ENCODE data around the gene CCDC102A.

The CCDC102A gene

GRCh38 chr16:57474671-57475661 lies 61.4 kb downstream of the CCDC102A start:
- Histone ChIP-seq H3K27ac (ENCODE audit: low read length) (no peak overlapping the region), H3K36me3 (ENCODE audit: control insufficient read depth in 2 of 2, insufficient read depth in 2 of 2, low read length in 2 of 2) (peaks cover 31 to 33% of the 10 kb centered on the region in 2 donors), H3K9ac (ENCODE audit: low read length in 2 of 2) (no peak overlapping the region), H3K9me3 (ENCODE audit: control insufficient read depth in 2 of 2, low read length in 2 of 2) (no peaks in the 10 kb centered on the region), H3K27me3 (ENCODE audit: control insufficient read depth in 1 of 2, insufficient read depth in 2 of 2, low read length in 2 of 2) (no peaks in the 10 kb centered on the region), H3K4me1 (ENCODE audit: control insufficient read depth, insufficient read depth, low read length) (peaks cover 26% of the 10 kb centered on the region), H3K4me3 (ENCODE audit: low read length in 2 of 2) (no peak overlapping the region)

GRCh38 chr16:57473906-57474305 lies 62.5 kb downstream of the CCDC102A start:
- Histone ChIP-seq H3K4me1 (ENCODE audit: control insufficient read depth, insufficient read depth, low read length) (peaks cover 19% of the 10 kb centered on the region), H3K27ac (ENCODE audit: low read length) (no peak overlapping the region), H3K27me3 (ENCODE audit: control insufficient read depth in 1 of 2, insufficient read depth in 2 of 2, low read length in 2 of 2) (no peaks in the 10 kb centered on the region), H3K9ac (ENCODE audit: low read length in 2 of 2) (no peak overlapping the region), H3K9me3 (ENCODE audit: control insufficient read depth in 2 of 2, low read length in 2 of 2) (no peaks in the 10 kb centered on the region), H3K4me3 (ENCODE audit: low read length in 2 of 2) (no peak overlapping the region), H3K36me3 (ENCODE audit: control insufficient read depth in 2 of 2, insufficient read depth in 2 of 2, low read length in 2 of 2) (peaks cover 42 to 44% of the 10 kb centered on the region in 2 donors)

GRCh38 chr16:57473176-57473840 lies 63.1 kb downstream of the CCDC102A start:
- no peak overlapping the region for H3K4me3 ChIP-seq (ENCODE audit: low read length in 2 of 2)
- no peak overlapping the region for H3K9ac ChIP-seq (ENCODE audit: low read length in 2 of 2)
- peaks cover 48 to 49% of the 10 kb centered on the region in 2 donors for H3K36me3 ChIP-seq (ENCODE audit: control insufficient read depth in 2 of 2, insufficient read depth in 2 of 2, low read length in 2 of 2)
- peaks cover 19% of the 10 kb centered on the region for H3K4me1 ChIP-seq (ENCODE audit: control insufficient read depth, insufficient read depth, low read length)
- H3K27me3 ChIP-seq (ENCODE audit: control insufficient read depth in 1 of 2, insufficient read depth in 2 of 2, low read length in 2 of 2), result no peaks in the 10 kb centered on the region
- no peak overlapping the region for H3K27ac ChIP-seq (ENCODE audit: low read length)
- no peaks in the 10 kb centered on the region for H3K9me3 ChIP-seq (ENCODE audit: control insufficient read depth in 2 of 2, low read length in 2 of 2)

GRCh38 chr16:57472665-57473060 lies 63.7 kb downstream of the CCDC102A start:
- Histone ChIP-seq H3K4me1 (ENCODE audit: control insufficient read depth, insufficient read depth, low read length) (peaks cover 15% of the 10 kb centered on the region), H3K36me3 (ENCODE audit: control insufficient read depth in 2 of 2, insufficient read depth in 2 of 2, low read length in 2 of 2) (peaks cover 52 to 53% of the 10 kb centered on the region in 2 donors), H3K27ac (ENCODE audit: low read length) (no peak overlapping the region), H3K9me3 (ENCODE audit: control insufficient read depth in 2 of 2, low read length in 2 of 2) (no peaks in the 10 kb centered on the region), H3K9ac (ENCODE audit: low read length in 2 of 2) (no peak overlapping the region), H3K27me3 (ENCODE audit: control insufficient read depth in 1 of 2, insufficient read depth in 2 of 2, low read length in 2 of 2) (no peaks in the 10 kb centered on the region), H3K4me3 (ENCODE audit: low read length in 2 of 2) (no peak overlapping the region)

- peaks cover 10% of the 10 kb centered on the region for H3K4me1 ChIP-seq (ENCODE audit: control insufficient read depth, insufficient read depth, low read length)
- H3K27ac ChIP-seq (ENCODE audit: low read length), result no peak overlapping the region
- H3K9ac ChIP-seq (ENCODE audit: low read length in 2 of 2), result no peak overlapping the region
- no peaks in the 10 kb centered on the region for H3K9me3 ChIP-seq (ENCODE audit: control insufficient read depth in 2 of 2, low read length in 2 of 2)
- H3K4me3 ChIP-seq (ENCODE audit: low read length in 2 of 2), result no peak overlapping the region
- no peaks in the 10 kb centered on the region for H3K27me3 ChIP-seq (ENCODE audit: control insufficient read depth in 1 of 2, insufficient read depth in 2 of 2, low read length in 2 of 2)
- peaks cover 52 to 53% of the 10 kb centered on the region in 2 donors for H3K36me3 ChIP-seq (ENCODE audit: control insufficient read depth in 2 of 2, insufficient read depth in 2 of 2, low read length in 2 of 2)
These were observed 64.3 kb downstream of the CCDC102A start for GRCh38 chr16:57471852-57472664.

- no peak overlapping the region for H3K27ac ChIP-seq (ENCODE audit: low read length)
- peaks cover 2% of the 10 kb centered on the region for H3K4me1 ChIP-seq (ENCODE audit: control insufficient read depth, insufficient read depth, low read length)
- peaks cover 57 to 58% of the 10 kb centered on the region in 2 donors for H3K36me3 ChIP-seq (ENCODE audit: control insufficient read depth in 2 of 2, insufficient read depth in 2 of 2, low read length in 2 of 2)
- H3K4me3 ChIP-seq (ENCODE audit: low read length in 2 of 2), result no peak overlapping the region
- no peaks in the 10 kb centered on the region for H3K27me3 ChIP-seq (ENCODE audit: control insufficient read depth in 1 of 2, insufficient read depth in 2 of 2, low read length in 2 of 2)
- H3K9me3 ChIP-seq (ENCODE audit: control insufficient read depth in 2 of 2, low read length in 2 of 2), result no peaks in the 10 kb centered on the region
- H3K9ac ChIP-seq (ENCODE audit: low read length in 2 of 2), result no peak overlapping the region
These were observed 65.2 kb downstream of the CCDC102A start for GRCh38 chr16:57471209-57471608.

- Histone ChIP-seq H3K9ac (ENCODE audit: low read length in 2 of 2) (no peak overlapping the region), H3K4me1 (ENCODE audit: control insufficient read depth, insufficient read depth, low read length) (peaks cover 4% of the 10 kb centered on the region), H3K9me3 (ENCODE audit: control insufficient read depth in 2 of 2, low read length in 2 of 2) (no peaks in the 10 kb centered on the region), H3K36me3 (ENCODE audit: control insufficient read depth in 2 of 2, insufficient read depth in 2 of 2, low read length in 2 of 2) (peaks cover 62 to 63% of the 10 kb centered on the region in 2 donors), H3K27me3 (ENCODE audit: control insufficient read depth in 1 of 2, insufficient read depth in 2 of 2, low read length in 2 of 2) (no peaks in the 10 kb centered on the region), H3K4me3 (ENCODE audit: low read length in 2 of 2) (no peak overlapping the region), H3K27ac (ENCODE audit: low read length) (no peak overlapping the region)
These were observed 65.7 kb downstream of the CCDC102A start for GRCh38 chr16:57470711-57471110.

GRCh38 chr16:57469917-57470470 lies 66.4 kb downstream of the CCDC102A start:
- Histone ChIP-seq H3K9me3 (ENCODE audit: control insufficient read depth in 2 of 2, low read length in 2 of 2) (no peaks in the 10 kb centered on the region), H3K9ac (ENCODE audit: low read length in 2 of 2) (no peak overlapping the region), H3K36me3 (ENCODE audit: control insufficient read depth in 2 of 2, insufficient read depth in 2 of 2, low read length in 2 of 2) (peaks cover 68% of the 10 kb centered on the region in 2 donors), H3K27ac (ENCODE audit: low read length) (no peak overlapping the region), H3K27me3 (ENCODE audit: control insufficient read depth in 1 of 2, insufficient read depth in 2 of 2, low read length in 2 of 2) (no peaks in the 10 kb centered on the region), H3K4me3 (ENCODE audit: low read length in 2 of 2) (no peak overlapping the region), H3K4me1 (ENCODE audit: control insufficient read depth, insufficient read depth, low read length) (peaks cover 5% of the 10 kb centered on the region)

- Histone ChIP-seq H3K9me3 (ENCODE audit: control insufficient read depth in 2 of 2, low read length in 2 of 2) (no peaks in the 10 kb centered on the region), H3K36me3 (ENCODE audit: control insufficient read depth in 2 of 2, insufficient read depth in 2 of 2, low read length in 2 of 2) (peaks cover 69% of the 10 kb centered on the region in 2 donors), H3K9ac (ENCODE audit: low read length in 2 of 2) (no peak overlapping the region), H3K27ac (ENCODE audit: low read length) (no peak overlapping the region), H3K27me3 (ENCODE audit: control insufficient read depth in 1 of 2, insufficient read depth in 2 of 2, low read length in 2 of 2) (no peaks in the 10 kb centered on the region), H3K4me3 (ENCODE audit: low read length in 2 of 2) (no peak overlapping the region), H3K4me1 (ENCODE audit: control insufficient read depth, insufficient read depth, low read length) (peaks cover 13% of the 10 kb centered on the region)
These were observed 67.3 kb downstream of the CCDC102A start for GRCh38 chr16:57469046-57469445.

- Histone ChIP-seq H3K4me3 (ENCODE audit: low read length in 2 of 2) (no peak overlapping the region), H3K27me3 (ENCODE audit: control insufficient read depth in 1 of 2, insufficient read depth in 2 of 2, low read length in 2 of 2) (no peaks in the 10 kb centered on the region), H3K27ac (ENCODE audit: low read length) (no peak overlapping the region), H3K9me3 (ENCODE audit: control insufficient read depth in 2 of 2, low read length in 2 of 2) (no peaks in the 10 kb centered on the region), H3K9ac (ENCODE audit: low read length in 2 of 2) (no peak overlapping the region), H3K4me1 (ENCODE audit: control insufficient read depth, insufficient read depth, low read length) (peaks cover 20% of the 10 kb centered on the region), H3K36me3 (ENCODE audit: control insufficient read depth in 2 of 2, insufficient read depth in 2 of 2, low read length in 2 of 2) (peaks cover 64 to 69% of the 10 kb centered on the region in 2 donors)
These were observed 68.0 kb downstream of the CCDC102A start for GRCh38 chr16:57468346-57468745.

Measured in stomach smooth muscle (tissue), 2 donors.